ENCODE measurements around the gene SKAP2.

The SKAP2 gene

DNA sequence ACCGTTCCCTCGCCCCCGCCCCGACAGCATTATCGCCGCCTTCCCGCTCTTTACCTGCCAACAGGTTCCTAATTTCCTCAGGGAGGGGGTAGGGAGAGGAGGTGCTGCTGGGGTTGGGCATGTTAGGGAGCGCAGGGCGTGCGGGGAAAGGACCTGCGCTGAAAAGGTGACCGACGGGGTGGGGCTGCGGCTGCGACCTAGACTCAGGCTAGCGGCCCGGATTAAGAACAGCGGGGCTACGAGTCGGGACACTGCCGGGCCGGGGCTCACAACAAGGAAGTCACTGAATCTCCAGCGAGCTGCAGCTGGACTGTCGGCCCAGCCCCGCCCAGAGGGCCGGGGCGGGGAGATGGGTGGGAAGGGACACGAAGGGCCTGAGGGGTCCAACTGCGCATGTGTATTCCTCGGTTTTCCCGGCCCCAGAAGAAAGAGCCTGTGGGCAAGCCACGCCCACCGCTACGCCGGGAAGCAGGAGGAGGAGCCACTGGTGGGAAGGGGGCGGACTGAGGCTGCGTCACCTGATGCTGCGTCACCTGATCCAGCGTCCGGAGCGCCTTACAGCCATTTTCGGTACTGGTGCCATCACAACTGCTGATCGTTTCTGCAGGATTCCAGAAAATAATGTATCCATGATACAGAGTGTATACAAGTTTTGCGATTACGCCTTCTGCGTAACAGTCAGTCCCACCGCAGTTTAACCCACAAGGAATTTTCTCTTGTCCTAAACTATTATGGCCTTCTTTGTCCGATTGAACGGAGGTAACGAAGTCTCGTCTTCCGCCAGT lies at the start of gene SKAP2:
SKAP2 (minus strand) TSS at position 282 of the 785 bp plus-strand sequence; CDS start at position 121, 161 bp downstream.
- DNase-seq, result peak; percentile 94

GRCh38 chr7:26912933-26913536 lies 48.6 kb upstream of the SKAP2 start:
- DNase-seq, result no peak

DNA sequence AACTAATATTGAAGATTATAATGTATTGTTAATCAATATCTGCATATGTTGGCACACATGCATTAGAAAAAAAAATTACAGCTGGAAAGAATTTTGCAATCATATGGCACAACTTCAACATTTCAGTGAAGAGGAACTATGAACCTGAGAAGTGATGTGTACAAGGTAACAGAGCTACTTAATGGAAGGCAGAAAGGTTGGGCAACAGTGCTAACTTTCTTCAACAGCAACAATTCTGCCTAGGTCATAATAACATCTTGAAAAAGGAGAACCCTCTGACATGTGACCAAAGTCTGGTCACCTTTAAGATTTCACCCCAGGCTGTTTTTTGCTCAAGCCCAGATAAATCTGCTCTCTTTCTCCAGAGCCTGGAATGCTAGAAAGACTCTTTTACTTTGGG lies 47.9 kb upstream of the SKAP2 start:
- no peak for DNase-seq

GRCh38 chr7:26910221-26910620 lies 45.8 kb upstream of the SKAP2 start:
- no peak for DNase-seq

GRCh38 chr7:26900251-26900650 lies 35.9 kb upstream of the SKAP2 start:
- DNase-seq, result no peak

- DNase-seq, result no peak
Measured at GRCh38 chr7:26899519-26899918, 35.1 kb upstream of the SKAP2 start.

DNA sequence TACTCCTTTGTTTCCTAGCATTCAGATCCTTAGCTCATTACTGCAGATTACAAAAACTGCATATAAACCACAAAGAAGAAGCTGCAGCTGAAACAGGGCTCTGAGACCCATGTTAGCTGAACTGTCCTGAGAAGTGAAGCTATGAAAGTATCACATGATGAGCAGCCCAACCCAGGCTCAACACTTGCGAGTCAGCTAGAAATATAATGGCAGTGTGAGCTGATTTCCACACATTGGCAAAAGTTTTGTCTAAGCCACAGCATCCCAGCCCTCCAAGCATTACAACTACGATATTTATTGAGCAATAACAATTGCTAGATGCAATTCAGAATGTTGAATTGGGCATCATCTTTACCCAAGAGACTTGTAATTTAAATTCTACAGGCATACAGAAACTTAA lies 34.5 kb upstream of the SKAP2 start:
- DNase-seq, result no peak

- DNase-seq, result no peak
Measured at GRCh38 chr7:26897928-26898327, 33.5 kb upstream of the SKAP2 start.

GRCh38 chr7:26891400-26892350 lies 27.3 kb upstream of the SKAP2 start:
- DNase-seq, result no peak

DNA sequence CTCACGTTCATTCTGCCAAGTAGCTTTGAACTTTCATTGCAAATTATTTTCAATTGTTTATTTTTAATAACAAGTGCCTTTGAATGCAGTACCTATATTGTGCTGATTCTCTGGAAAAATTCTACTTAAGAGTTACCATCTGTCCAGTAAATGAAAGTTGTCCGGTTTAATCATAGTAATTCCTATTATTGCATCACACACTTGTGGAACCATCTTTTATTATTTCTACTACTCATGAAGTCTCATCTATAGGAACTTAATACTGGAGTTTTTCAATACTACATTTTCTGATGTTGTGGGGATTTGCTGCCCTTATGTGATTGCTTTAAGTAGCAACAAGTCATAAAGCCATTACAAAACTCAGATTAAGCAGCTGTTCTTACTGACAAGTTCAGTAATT lies 16.5 kb upstream of the SKAP2 start:
- no peak for DNase-seq

GRCh38 chr7:26879671-26880070 lies 15.3 kb upstream of the SKAP2 start:
- no peak for DNase-seq

GRCh38 chr7:26868841-26869495 lies 4.6 kb upstream of the SKAP2 start:
- DNase-seq, result no peak

DNA sequence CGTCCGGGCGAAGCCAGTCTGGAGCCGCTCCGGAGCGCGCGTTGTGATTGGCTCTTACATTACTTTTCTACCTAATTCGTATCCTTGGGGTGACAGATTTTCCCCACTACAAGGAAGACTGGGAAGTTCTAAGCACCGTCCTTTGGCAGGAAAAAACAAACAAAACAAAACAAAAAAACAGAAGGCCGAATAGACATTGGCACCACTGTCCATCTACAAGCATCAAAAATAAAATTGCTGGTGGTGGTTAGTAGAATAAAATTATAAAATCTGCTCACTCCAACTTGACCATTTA lies 651 bp upstream of the SKAP2 start:
- DNase-seq, result no peak

- no peak for DNase-seq
Measured at GRCh38 chr7:26863518-26864308, 677 bp downstream of the SKAP2 start.

GRCh38 chr7:26862834-26863233 lies 1.6 kb downstream of the SKAP2 start:
- no peak for DNase-seq

GRCh38 chr7:26861050-26861449 lies 3.3 kb downstream of the SKAP2 start:
- DNase-seq, result no peak

GRCh38 chr7:26860361-26860760 lies 4.0 kb downstream of the SKAP2 start:
- no peak for DNase-seq

DNA sequence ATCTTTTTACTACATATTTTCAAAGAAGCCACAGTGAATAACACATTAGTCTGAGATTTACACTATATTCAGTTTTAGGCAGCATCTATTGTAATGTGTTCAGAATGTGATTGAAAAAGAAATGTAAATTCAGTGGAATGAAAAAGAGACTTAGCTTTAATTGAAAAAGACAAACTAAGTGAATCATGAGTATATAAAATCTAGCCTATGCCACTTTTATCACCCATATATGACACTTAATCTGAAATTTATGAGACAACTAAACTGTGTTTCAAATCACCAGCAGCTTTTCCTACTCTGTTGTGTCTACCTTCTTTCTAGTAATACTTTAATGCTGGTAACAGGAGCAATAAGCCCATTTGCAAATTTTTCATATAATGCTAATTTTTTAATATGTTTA lies 4.7 kb downstream of the SKAP2 start:
- DNase-seq, result no peak

- no peak for DNase-seq
Measured at GRCh38 chr7:26858735-26859134, 5.7 kb downstream of the SKAP2 start.

DNA sequence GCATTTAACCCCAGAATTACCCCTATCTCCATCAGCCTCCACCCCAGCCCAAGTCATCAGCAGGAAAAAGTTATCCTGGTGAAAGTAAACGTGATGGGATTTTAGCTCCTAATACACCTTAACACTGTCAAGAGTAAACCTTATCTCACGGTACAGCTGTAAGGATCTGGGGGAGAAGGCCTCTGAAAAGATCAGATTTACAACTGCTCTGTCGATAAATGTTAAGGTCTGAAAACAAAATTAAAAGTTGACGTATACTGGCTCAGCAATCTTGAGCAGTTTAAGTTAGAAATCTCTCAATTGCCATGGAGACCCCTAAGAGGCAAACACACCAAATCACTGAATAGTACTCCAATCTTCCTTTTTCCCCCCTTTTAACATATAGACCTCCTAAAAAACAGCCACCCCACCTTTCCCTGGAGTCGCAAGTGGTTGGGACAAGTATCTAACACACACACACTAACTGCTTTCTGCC lies 6.1 kb downstream of the SKAP2 start:
- no peak for DNase-seq

GRCh38 chr7:26857506-26858240 lies 6.7 kb downstream of the SKAP2 start:
- no peak for DNase-seq

DNA sequence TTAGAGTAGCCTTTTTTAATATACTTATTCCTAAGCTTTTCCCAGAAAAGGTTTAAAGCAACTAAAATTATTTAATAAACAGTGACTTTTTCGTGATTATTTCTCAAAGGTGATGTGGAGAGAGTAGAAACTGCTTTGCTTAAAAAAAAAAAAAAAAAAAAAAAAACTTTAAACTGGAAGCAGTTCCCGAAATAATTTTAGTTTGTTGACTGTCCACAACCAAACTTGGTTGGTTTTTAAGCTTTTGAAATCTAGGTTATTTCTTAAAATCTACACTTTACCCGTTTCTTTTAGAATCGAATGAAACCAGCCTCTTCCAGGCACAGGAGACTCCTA lies 7.3 kb downstream of the SKAP2 start:
- no peak for DNase-seq
